NCI-H2029 (cell line): ENCODE results near the gene CMSS1.
A peak's percentile ranks its signal among the peaks of the same experiment; 100 is the strongest.
"Not testable (repeated sequence)": the region's sequence is repeated elsewhere in the genome, so short reads cannot be mapped to it uniquely, and the experiment has no call there.

Source experiments
- DNase-seq: peaks from one replicate; lab custom pipeline; 2025; lab: John Stamatoyannopoulos, UW

Gene CMSS1

DNA sequence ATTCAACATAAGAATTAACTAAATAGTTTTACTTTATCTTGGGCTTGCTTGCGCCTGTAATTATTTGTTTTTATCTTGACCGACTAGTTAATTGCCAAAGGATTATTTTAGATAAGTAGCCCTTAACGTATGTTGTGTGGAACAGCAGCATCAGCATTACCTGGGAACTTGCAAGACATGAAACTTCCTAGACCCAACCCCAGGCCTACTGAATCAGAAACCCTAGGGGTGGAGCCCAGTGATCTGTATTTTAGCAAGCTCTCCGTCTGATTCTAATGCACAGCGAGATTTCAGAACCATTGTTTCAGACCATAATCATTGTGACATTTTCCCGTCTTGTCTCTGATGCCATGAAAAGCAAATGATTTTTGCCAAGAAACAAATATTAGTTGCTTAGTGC, 265.5 kb downstream of the CMSS1 start:
- DNase-seq = no peak

DNA sequence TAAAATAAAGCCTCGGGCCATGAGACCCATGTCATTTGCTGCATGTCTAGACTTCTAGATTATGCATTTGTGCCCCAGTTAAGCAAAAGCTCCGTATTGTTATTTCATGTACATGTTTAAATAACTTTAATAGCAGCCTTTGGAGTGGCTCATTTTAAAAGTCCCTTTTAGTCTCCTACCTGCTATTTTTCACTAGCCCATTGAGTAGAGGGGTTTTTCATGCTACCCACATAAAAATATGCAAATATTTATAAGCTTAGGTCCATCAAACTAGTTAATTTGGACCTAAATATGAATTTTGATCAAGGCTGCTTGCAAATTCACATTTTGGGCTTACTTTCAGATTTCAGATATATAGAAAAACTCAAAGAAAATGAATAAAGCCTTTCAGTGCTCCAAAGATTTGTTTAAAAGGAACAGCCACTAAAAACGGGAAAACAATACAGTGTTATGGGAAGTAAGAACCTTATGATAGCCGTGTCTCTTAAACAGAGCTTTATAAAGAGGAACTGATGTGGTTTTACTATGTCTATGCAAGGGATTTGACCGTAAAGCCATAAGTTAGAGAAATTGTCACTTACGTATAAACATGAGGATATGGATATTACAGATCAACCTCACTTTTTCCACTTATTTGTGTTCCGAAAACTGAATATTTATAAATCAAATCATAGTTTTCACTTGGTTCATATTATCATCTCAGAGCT, 266.6 kb downstream of the CMSS1 start:
- DNase-seq = no peak

DNA sequence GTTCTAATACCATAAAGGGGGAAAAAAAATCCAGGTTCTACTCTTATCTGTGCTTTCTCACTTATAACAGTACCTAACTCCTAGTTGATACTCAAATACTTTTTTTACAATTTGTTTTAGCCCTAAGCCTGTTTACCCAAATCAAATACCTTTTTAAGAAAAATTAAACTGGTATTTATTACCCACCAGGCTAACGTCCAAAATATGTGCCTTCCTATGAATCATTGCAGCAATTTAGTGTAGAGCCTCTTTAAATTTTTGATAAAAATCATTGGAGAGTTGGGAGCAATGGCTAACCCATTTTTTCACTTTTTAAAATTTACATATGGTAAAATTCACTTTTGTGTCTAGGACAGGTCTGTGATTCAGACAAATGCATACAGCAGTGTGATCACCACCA, 268.7 kb downstream of the CMSS1 start:
- DNase-seq = no peak

DNA sequence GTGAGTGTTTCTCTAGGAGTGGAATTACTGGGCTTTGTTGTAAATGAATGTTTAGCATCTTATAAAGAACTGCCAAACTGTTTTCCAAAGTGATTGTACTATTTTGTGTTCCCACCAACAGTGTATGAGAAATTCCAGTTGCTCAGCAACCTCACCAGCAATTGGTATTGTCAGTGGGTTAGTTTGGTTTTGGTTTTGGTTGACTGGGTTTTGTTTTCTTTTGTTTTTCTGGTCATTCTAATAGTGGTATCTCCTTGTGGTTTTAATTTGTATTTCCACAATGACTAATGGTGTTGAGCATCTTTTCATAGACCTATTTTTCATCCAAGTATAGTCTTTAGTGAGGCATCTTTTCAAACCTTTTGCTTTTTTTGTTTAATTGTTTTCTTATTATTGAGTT, 269.5 kb downstream of the CMSS1 start:
- DNase-seq = no peak

DNA sequence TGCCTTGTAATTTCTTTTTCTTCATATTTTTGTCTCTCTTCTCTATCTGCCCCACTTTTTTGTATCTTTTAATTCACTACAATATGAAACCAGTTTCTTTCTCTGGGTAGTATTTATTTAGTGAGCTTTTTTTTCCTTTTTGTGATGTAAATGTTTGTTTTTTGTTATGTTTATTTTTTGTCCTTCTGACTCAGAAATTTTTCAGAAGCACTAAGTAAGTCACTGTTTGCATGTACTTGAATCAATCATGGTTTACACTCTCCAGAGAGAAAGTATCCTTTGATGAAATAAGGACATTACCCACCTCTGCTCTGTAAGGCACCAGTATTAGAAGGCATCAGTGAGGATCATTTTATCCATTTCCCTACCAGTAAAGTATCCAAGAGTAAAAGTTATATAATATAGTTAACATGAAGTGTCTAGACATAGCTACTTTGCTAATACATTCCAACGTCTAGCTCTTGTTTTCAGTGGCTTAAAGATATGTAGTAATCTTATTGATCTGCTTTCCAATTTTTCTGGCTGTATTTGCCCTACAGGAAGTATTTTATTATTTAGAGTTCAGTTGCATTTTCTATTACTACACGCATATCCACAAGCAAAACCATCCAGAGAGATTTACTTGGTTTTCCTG, 271.2 kb downstream of the CMSS1 start:
- no peak for DNase-seq

DNA sequence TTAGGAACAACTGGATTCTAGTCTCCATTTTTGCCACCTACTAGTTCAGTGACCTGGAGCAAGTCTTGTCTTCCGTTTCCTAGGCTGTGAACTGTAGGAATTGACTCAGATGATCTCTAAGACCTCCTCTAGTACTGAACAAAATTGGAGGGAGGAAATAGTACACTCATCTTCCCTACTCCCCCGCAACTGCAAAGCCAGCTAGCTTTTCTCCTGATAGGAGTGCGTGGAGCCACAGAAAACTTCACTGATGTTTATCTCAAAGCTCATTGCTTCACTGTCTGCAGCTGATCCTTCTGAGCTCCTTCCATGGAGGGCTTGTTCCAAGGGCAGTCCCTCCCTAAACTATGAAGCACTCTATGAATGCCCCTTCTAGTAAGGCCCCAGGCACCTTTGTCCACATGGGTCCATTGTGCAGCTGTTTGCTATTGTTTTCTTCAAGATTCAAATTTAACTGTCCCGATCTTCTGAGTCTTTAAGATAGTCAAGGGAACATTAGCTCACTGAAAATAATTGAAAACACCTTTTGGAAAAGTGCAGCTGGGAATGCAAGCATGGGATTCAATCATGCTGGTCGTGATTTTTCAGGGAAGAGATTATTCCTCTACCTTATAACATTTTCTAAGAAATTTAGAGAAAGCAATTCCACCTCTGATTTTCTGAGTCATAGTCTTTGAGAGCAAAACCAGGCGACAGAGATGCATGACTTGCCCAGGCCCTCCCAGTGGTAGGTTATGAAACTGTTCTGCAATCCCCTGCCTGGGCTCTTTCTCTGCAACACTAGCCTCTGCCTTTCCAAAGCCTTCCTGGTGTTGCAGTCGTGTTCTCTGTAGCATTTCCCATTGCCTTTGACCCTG, 272.4 kb downstream of the CMSS1 start:
- no peak for DNase-seq

DNA sequence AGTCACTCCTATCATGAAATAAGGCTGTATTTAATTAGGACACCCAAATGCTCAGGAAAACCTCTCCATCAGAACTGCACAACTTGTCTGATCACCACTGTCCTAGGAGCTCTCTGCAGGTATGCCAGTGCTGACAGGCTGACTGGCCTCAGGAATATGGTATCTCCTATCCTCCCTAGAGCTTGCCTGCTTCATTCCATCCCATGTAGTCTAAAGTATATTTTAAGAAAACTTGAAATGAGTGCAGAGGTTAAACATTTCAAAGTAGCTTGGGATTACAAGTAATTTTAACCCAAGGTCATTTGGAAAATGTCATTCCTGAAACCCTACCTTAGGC, 273.0 kb downstream of the CMSS1 start:
- no peak for DNase-seq

DNA sequence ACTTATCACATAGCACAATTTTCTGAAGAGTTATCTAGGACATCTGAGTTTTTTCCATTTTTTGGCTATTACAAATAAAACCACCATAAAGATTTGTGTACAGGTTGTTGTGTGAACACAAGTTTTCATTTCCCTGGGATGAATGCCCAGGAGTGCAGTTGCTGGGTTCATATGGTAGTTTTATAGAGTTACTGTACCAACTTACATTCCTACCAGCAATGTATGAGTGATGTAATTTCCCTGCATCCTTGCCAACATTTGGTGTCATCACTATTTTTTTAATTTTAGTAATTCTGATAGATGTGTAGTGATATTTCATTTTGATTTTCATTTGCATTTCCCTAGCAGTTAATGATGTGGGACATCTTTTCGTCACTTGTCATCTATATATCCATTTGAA, 276.2 kb downstream of the CMSS1 start:
- DNase-seq = no peak

DNA sequence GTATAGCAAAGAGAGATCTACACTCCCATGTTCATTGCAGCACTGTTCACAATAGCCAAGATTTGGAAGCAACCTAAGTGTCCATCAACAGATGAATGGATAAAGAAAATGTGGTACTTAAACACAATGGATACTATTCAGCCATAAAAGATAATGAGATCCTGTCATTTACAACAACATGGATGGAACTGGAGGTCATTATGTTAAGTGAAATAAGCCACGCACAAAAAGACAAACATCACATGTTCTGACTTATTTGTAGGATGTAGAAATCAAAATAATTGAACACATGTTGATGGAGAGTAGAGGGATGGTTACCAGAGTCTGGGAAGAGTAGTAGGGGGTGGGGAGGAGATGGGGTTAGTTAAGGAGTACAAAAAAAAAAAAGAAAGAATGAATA, 278.6 kb downstream of the CMSS1 start:
- not testable (repeated sequence) for DNase-seq

DNA sequence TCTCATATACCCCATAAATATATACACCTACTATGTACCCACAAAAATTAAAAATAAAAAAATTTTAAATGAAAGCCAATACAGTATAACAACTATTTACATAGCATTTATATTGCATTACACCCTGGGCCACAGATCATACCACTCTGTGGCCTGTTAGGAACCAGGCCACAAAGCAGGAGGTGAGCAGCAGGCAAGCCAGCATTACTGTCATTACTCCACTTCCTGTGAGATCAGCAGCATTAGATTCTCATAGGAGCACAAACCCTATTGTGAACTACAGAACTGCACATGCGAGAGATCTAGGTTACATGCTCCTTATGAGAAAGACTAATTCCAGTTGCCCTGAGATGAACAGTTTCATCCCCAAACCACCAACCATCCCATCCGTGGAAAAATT, 279.2 kb downstream of the CMSS1 start:
- no peak for DNase-seq

DNA sequence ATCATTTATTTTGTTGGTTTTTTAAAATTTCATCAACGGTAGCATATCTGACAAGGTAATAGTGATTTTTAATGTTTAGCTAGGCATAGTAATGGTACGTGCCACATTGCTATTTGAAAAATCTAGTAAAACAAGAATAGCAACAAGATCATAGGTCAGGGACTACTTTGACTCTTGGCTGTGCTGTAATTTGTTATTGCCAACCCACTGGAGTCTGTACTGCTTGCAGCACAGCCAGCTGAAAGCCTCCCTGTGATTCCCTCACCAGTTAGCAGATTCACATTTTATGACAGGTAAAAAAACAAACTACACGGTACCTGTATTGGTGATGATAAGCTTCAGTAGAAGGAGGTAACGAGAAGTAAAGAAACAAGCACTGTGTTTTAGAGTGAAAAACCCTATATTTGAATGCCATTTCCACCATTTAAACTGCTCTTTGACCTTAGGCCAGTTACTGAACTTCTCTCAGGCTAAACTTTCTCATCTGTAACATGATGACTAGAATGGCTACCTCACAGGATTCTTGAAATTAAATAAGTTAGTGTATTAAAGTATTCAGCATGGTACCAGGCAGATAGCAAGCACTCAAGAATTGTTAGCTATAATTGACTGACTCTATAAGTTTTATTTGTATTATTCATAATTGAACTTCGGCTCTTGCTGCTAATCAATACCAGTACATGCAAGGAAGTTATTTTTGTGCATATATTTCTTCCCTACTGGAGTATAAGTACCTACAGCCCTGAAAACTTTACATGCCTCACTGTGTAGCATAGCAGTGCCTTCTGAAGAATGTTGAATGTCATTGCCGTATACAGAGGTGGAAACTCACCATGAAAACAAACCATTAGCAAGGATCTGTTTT, 280.5 kb downstream of the CMSS1 start:
- DNase-seq = no peak

DNA sequence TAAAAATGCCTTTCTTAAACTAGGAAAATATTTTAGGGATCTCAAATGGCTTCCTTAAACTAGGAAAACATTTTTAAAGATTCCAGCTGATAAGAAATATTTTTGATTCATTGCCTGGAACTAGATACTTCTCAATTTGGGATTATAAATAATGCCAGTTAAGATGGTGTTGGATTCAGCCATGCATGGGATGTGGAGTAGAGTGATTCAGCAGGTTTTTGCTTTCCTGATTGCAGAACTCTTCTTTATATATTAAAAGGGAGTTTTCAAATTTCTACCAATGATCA, 281.1 kb downstream of the CMSS1 start:
- no peak for DNase-seq

DNA sequence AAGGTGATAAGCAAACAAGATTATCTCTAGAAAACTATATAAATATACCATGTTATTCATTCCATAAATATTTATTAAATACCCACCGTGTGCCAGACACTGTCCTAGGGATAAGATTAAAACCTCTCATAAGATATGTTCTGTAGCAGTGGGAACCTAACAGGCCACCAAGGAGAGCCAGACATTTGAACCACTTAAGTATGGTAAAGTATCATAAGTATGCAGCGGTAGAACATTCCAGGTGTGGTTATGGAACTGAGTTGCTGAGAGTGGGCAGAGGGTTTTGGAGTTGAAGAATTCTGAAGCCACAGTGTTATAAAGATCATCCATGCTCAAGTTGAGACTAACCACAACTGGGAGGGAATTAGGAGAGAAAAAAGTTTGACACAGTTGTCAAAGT, 282.0 kb downstream of the CMSS1 start:
- DNase-seq = no peak

DNA sequence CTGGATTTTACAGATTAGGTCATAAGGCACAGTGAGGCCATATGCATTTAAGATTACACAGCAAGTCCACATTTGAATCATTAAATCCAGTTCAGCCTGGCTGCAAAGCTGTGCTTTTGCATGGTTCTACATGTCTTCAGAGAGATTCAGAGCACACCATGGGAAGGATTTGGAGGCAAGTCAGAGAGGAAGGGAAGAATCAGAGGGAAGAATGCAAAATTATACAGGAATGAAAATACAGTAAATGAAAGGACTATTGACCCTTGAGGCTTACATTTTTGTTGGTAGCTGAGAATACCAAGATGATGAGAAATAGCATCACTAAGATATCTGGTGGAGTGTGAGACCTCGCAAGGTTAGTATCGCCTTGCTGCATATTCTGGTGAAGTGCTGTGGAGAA, 282.8 kb downstream of the CMSS1 start:
- DNase-seq = no peak

DNA sequence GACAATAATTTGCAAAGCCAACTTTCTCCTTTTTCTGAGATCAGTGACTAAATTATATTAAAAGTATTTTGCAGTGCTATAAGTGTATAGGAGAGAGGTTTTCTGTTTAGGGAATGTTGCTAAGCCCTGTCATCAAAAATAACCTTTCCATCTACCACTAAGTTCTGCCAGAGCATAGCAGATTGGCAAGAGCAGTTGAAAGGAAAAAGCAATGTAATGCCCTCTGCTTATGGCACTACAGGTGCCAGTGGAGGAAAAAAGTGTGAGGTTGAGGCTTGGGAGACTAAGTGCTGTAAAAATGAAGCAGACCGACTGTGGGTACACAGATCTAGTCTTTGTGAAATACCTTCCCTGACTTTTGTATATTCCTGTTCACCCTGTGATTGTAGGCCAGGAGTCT, 285.1 kb downstream of the CMSS1 start:
- DNase-seq = no peak

DNA sequence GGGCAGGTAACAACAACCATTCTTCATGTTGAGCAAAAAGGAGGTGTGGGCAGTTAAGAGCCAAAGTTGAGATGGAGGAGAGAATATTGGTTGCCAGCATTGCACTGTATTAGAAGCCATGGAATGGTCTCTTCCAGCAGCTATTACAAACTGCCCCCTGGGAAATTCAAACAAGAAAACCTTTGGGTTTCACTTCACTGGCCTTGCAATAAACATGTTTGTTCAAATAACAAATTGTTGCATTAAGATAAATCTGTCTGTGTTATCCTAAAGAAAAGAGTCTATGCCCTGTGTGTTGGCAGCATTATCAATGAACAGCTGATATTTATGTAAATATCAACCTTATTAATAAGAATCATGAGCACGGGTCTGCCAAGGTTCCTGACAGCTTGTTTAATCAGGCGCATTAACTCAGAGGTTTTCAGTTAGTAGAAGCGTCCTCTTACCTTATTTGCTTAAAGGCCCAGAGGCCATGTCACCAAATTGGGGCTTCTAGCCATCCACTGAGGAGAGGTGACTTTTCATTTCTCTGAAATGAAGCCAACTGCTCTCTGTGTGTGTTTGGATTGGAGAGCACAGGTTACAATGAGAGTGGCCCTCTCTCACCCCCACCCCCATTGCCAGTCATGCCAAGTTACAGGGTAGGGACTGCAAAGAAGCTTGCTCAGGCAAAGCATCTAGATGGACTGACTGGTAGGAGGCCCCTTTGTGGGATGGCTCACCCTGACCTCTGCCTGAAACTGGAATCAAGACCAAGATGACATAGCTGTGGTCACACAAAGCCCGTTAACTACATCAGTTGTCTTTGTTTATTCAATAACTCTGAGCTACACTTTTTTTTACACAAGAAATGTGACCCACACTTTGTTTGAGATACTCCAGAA, 286.1 kb downstream of the CMSS1 start:
- DNase-seq = peak; percentile 88

DNA sequence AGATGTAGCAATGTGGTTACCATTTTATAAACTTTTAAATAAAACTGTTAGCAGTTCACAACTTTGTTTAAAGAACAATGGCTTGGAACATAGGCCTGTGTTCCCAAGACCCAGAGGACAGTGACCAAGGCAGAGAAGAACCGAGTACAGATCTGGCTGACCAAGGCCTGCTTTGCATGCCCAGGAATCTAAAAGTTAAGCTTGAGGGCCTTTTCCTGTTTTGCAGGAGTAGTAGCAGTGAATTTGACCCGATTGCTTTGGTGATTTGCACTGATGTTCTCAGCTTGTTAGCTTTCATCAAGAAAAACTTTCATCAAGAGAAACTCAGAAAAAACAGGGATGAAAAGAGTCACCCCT, 286.8 kb downstream of the CMSS1 start:
- DNase-seq = no peak

DNA sequence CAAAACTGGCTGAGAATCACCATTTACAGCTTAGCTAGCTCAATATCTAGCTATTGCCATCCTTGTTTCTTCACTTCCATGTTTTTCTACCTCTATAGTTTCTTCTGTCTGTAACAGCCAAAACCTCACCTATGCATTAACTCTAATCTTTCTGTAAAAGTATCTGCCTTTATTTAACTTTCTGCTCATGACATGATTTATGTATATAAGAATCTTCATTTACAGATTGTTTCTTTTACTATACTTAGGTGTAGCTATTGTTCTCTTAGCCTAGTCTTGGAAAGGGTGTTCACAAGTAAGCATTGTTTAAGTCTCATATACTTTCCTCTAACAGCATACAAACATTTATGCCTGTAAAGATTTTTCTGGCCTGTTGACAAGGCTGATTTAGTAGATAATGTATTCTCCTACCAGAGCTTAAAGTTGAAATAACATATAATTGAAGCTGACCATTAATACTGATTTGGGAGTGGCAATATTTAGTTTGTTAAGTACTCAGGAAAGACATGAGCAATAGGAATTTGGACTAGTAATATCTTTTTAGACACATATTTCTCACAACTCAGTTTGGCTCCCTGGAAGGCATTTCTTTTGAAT, 287.3 kb downstream of the CMSS1 start:
- DNase-seq = no peak

DNA sequence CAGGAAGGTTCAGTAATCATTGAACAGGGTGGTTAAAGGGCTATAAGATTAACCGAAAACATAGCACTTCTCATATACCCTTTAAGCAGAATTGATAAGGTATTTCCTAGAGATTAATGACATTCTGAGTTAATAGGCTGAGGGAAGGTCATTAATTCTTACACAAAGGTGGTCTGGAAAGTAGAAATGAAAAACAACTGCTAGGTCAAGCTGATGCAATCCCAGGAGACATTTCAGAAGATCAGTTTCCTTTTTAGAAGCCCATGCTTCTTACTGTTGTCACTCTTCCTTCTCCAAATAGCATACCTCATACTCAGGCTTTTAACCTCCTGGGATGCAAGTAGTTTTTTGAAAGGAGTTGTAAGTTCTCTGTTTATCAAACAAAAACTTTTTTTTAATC, 287.8 kb downstream of the CMSS1 start:
- no peak for DNase-seq

DNA sequence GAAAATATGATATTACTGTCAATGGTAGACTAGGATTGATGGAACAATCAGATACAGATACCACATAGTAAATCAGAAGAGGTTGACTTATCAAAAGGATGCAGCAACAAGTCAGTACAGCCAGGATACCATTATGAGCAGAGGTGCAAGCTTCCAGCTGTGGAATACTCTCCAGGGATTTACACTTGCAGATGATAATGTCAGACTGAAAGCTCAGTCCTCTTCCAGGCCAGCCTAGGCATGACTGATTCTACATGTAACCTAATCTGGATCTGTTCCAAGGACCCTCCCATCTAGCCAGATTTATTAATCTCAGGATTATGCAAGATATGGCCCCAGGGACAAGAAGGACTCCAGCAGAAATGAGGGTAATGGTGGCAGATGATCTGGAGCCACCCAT, 288.4 kb downstream of the CMSS1 start:
- no peak for DNase-seq

DNA sequence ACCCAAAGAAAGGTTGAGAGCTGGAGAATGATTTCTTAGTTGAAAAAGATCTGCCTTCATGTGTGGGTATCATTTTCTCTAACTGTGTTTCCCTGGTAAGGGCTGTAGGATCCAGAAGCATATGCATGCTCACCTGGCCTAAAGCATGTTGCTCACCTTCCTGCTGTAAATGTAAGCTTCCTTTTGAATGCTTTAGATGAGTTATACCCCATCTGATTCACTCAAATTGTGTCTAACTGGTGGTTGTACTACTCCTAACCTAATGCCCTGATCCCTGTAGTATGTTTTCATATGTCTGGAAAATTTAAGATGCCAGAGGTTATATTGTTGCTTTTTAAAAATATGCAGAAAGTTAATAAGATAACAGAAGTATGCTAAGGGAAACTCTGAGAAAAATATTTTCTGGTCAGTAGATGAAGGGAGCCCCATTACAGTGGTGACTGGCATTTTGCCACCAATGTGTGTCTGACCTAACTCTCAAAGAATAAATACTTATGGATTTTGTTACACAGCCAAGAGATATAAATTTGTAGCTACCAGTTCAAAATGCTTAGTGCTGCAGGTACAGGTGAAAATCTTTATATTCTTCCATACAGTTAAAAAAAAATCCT, 289.0 kb downstream of the CMSS1 start:
- DNase-seq = no peak
